Trophoblast cell (in vitro differentiated cells and primary cell): ENCODE data around the gene SPATA6L.

Source experiments
- DNase-seq, 2 donors: peaks; one replicate each; pipeline ENCODE4 v3.0.0-alpha.2; 2016
- H2AFZ ChIP-seq: 2 replicates; pipeline ENCODE4 v1.6.1; 2013; ENCODE audit warnings: low read length, moderate library complexity, mild to moderate bottlenecking; ENCODE audit not compliant: insufficient read depth, poor library complexity
- H2AK5ac ChIP-seq: 2 replicates; pipeline ENCODE4 v1.6.1; 2013; ENCODE audit warnings: mild to moderate bottlenecking, low read length
- H2BK120ac ChIP-seq: 2 replicates; pipeline ENCODE4 v1.6.1; 2013; ENCODE audit warnings: low read length, mild to moderate bottlenecking, moderate library complexity; ENCODE audit not compliant: insufficient read depth, poor library complexity
- H2BK12ac ChIP-seq: 2 replicates; pipeline ENCODE4 v1.6.1; 2013; ENCODE audit warnings: mild to moderate bottlenecking, low read length, moderate library complexity
- H2BK5ac ChIP-seq: 2 replicates; pipeline ENCODE4 v1.6.1; 2013; ENCODE audit warnings: low read length, low read depth, moderate library complexity, mild to moderate bottlenecking; ENCODE audit not compliant: poor library complexity
- H3K14ac ChIP-seq: 2 replicates; pipeline ENCODE4 v1.6.1; 2013; ENCODE audit warnings: mild to moderate bottlenecking, low read length
- H3K18ac ChIP-seq: 2 replicates; pipeline ENCODE4 v1.6.1; 2013; ENCODE audit warnings: mild to moderate bottlenecking, low read length
- H3K23ac ChIP-seq: 2 replicates; pipeline ENCODE4 v1.6.1; 2013; ENCODE audit warnings: low read length
- H3K27ac ChIP-seq: 2 replicates; pipeline ENCODE4 v1.5.1; 2013; ENCODE audit warnings: low read depth, mild to moderate bottlenecking, inconsistent platforms, low read length, moderate library complexity
- H3K27me3 ChIP-seq: 2 replicates; pipeline ENCODE4 v1.6.1; 2013; ENCODE audit warnings: inconsistent platforms, mild to moderate bottlenecking, low read length, moderate library complexity; ENCODE audit not compliant: insufficient read depth
- H3K36me3 ChIP-seq, 2 experiments: 1 replicate in 1 of 2; 2 replicates in 1 of 2; pipeline ENCODE4 v1.6.1; 2013; ENCODE audit warnings: low read length in 2 of 2, mild to moderate bottlenecking in 2 of 2, moderate library complexity in 1 of 2; ENCODE audit not compliant: insufficient read depth in 2 of 2, control insufficient read depth in 1 of 2
- H3K4ac ChIP-seq: 2 replicates; pipeline ENCODE4 v1.6.1; 2013; ENCODE audit warnings: low read depth, mild to moderate bottlenecking, low read length, moderate library complexity
- H3K4me1 ChIP-seq, 2 experiments: 1 replicate in 1 of 2; 2 replicates in 1 of 2; pipeline ENCODE4 v1.6.1; 2013; ENCODE audit warnings: low read length in 2 of 2, mild to moderate bottlenecking in 2 of 2, moderate library complexity in 1 of 2; ENCODE audit not compliant: insufficient read depth in 2 of 2, control insufficient read depth in 1 of 2
- H3K4me2 ChIP-seq: 2 replicates; pipeline ENCODE4 v1.6.1; 2013; ENCODE audit warnings: inconsistent platforms, mild to moderate bottlenecking, low read length, moderate library complexity
- H3K4me3 ChIP-seq: 2 replicates; pipeline ENCODE4 v1.5.1; 2013; ENCODE audit warnings: mild to moderate bottlenecking, low read depth, low read length, inconsistent platforms
- H3K79me1 ChIP-seq: one replicate; pipeline ENCODE4 v1.6.1; 2013; ENCODE audit warnings: low read length
- H3K79me2 ChIP-seq: 2 replicates; pipeline ENCODE4 v1.6.1; 2013; ENCODE audit warnings: low read length, mild to moderate bottlenecking; ENCODE audit not compliant: control insufficient read depth, insufficient read depth, poor library complexity
- H3K9ac ChIP-seq: 2 replicates; pipeline ENCODE4 v1.6.1; 2013; ENCODE audit warnings: mild to moderate bottlenecking, low read length
- H3K9me3 ChIP-seq: 2 replicates; pipeline ENCODE4 v1.6.1; 2013; ENCODE audit warnings: low read depth, mild to moderate bottlenecking, control low read depth, inconsistent platforms, low read length; ENCODE audit not compliant: insufficient read depth
- H4K12ac ChIP-seq: 2 replicates; pipeline ENCODE4 v1.6.1; 2013; ENCODE audit warnings: low read depth, mild to moderate bottlenecking, low read length, moderate library complexity
- H4K8ac ChIP-seq: 2 replicates; pipeline ENCODE4 v1.6.1; 2013; ENCODE audit warnings: low read depth, mild to moderate bottlenecking, low read length, moderate library complexity
- H4K91ac ChIP-seq: one replicate; pipeline ENCODE4 v1.6.1; 2013; ENCODE audit warnings: low read depth, mild to moderate bottlenecking, low read length, moderate library complexity
- WGBS: extraction: QIAGEN DNeasy Blood & Tissue Kit; methylation state at CpG from one replicate; pipeline ENCODE4 v1.1.7; 2013; ENCODE audit warnings: missing lambda C conversion rate; ENCODE audit not compliant: insufficient read length, insufficient coverage; ENCODE audit errors: extremely low coverage; 5-methylcytosine and 5-hydroxymethylcytosine counted together

The SPATA6L gene

DNA sequence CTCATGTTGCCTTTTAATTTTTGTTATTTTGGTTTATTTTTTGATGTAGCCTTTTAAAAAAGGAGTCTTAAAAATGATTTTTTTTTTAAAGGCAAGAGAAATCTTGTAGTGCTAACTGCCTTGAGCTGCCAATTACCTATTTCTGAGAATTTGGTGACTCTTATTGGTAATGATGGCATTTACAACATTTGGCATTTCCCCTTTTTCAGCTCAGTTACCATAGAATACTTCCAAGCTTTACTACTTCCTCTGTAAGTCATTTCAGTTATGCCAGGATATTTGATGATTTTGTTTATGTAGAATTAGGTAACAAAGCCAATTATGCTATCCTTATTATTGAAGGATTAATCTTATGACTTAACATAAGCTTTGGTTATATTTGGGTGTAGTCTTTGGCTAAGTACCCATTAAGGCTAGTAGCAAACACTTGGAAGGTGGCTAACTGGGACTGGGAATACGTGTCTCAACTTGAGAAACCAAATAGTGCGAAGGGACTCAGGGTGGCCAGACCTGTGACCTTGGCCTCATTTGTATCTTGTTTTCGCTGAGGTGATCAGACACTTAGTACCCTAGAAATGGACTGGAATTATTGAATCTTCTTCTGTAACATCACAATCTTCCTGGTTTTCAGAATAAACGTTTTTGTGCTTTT, 40.8 kb upstream of the SPATA6L start:
- no peak for DNase-seq
- no peak overlapping the region for H3K4me2 ChIP-seq
- H3K14ac ChIP-seq = no peak overlapping the region
- no peak overlapping the region for H2BK120ac ChIP-seq
- no peak overlapping the region for H3K18ac ChIP-seq
- no peak overlapping the region for H2BK5ac ChIP-seq
- no peaks in the 10 kb centered on the region for H3K4me1 ChIP-seq
- H3K27ac ChIP-seq = no peak overlapping the region
- no peak overlapping the region for H4K12ac ChIP-seq
- no peak overlapping the region for H2AFZ ChIP-seq
- H3K27me3 ChIP-seq = no peaks in the 10 kb centered on the region
- H3K79me2 ChIP-seq = no peaks in the 10 kb centered on the region
- no peak overlapping the region for H3K9ac ChIP-seq
- no peak overlapping the region for H2BK12ac ChIP-seq
- H3K36me3 ChIP-seq = peaks cover 5 to 8% of the 10 kb centered on the region in 2 experiments
- H3K4ac ChIP-seq = no peak overlapping the region
- H2AK5ac ChIP-seq = no peak overlapping the region
- no peaks in the 10 kb centered on the region for H3K9me3 ChIP-seq
- H4K91ac ChIP-seq = no peak overlapping the region
- H4K8ac ChIP-seq = no peak overlapping the region
- WGBS = no CpG with 5 or more reads among the region's 4 CpGs
- no peaks in the 10 kb centered on the region for H3K79me1 ChIP-seq
- no peak overlapping the region for H3K23ac ChIP-seq
- H3K4me3 ChIP-seq = no peak overlapping the region

DNA sequence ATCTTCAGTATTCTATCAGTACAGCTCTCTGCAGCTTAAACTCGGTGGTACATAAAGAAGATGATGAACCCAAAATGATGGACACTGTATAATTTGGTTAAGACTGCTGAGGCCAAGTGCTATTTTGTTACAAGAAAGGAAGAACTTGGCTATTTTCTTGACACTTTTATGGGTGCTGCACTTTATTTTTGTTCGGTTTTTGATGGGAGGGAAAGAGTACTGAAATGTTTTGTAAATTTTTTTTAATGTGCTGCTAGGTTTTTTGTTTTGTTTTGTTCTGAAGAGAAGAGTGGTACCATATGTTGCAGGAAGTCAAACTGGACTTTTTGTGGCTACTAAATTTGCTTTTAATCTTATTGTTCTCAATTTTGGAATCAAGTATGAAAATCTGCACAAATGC, 39.7 kb upstream of the SPATA6L start:
- no peak overlapping the region for H3K4ac ChIP-seq
- no peak overlapping the region for H4K91ac ChIP-seq
- peaks cover 5 to 8% of the 10 kb centered on the region in 2 experiments for H3K36me3 ChIP-seq
- H3K9ac ChIP-seq = no peak overlapping the region
- DNase-seq = no peak
- H3K4me1 ChIP-seq = no peaks in the 10 kb centered on the region
- H3K4me2 ChIP-seq = no peak overlapping the region
- H2BK120ac ChIP-seq = no peak overlapping the region
- H3K9me3 ChIP-seq = no peaks in the 10 kb centered on the region
- no peak overlapping the region for H2AK5ac ChIP-seq
- H3K27ac ChIP-seq = no peak overlapping the region
- no peak overlapping the region for H4K12ac ChIP-seq
- no peaks in the 10 kb centered on the region for H3K79me1 ChIP-seq
- no peak overlapping the region for H2AFZ ChIP-seq
- H3K23ac ChIP-seq = no peak overlapping the region
- no peaks in the 10 kb centered on the region for H3K79me2 ChIP-seq
- H3K4me3 ChIP-seq = no peak overlapping the region
- 100% methylated on average over 1 of the region's 2 CpGs for WGBS
- H2BK5ac ChIP-seq = no peak overlapping the region
- H3K14ac ChIP-seq = no peak overlapping the region
- H4K8ac ChIP-seq = no peak overlapping the region
- no peak overlapping the region for H3K18ac ChIP-seq
- H2BK12ac ChIP-seq = no peak overlapping the region
- H3K27me3 ChIP-seq = no peaks in the 10 kb centered on the region

DNA sequence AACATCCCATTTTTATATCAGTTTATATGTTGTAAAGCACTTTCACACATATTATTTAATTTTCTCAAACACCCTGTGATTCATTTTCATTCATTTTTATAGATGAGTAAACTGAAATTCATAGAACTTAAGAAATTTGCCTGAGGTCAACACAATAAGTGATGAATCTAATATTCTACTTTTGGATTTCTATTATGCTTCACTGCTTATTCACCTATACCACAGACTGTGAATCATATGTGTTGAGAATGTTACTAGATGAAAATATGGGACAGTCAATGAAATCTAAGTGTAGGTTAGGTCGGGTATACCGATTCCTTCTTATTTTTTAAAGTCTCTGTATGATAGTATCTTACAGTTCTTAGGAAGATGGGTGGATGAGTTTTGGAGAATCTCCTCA, 37.8 kb upstream of the SPATA6L start:
- DNase-seq = no peak
- Histone ChIP-seq H3K27ac (no peak overlapping the region), H3K9me3 (no peaks in the 10 kb centered on the region), H3K18ac (no peak overlapping the region), H4K12ac (no peak overlapping the region), H3K4me3 (no peak overlapping the region), H2BK120ac (no peak overlapping the region), H3K4me1 (no peaks in the 10 kb centered on the region), H3K4ac (no peak overlapping the region), H4K8ac (no peak overlapping the region), H3K36me3 (peaks cover 5 to 6% of the 10 kb centered on the region in 2 experiments), H4K91ac (no peak overlapping the region), H2BK12ac (no peak overlapping the region), H3K27me3 (no peaks in the 10 kb centered on the region), H3K4me2 (no peak overlapping the region), H3K14ac (no peak overlapping the region), H2AFZ (no peak overlapping the region), H2BK5ac (no peak overlapping the region), H3K9ac (no peak overlapping the region), H3K79me2 (no peaks in the 10 kb centered on the region), H2AK5ac (no peak overlapping the region), H3K79me1 (no peaks in the 10 kb centered on the region), H3K23ac (no peak overlapping the region)
- WGBS = no CpG with 5 or more reads among the region's 2 CpGs

DNA sequence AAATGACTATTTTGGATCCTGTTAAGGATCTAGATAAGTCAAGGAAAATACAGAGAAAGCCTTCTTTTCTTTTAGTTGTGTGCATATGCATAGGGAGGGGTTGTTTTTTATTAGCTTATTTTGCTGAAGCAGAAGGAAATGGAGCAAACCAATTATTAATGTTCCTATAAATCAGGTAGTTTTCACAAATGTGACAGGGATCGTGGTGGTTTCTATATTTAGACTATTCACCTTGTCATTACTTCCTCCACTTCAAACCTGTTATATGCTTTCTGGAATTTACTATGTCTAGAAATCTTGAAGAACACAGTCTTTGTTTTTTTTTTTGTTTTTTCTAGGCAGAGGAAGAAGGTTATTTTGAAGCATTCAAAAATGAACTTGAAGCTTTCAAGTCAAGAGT, 35.2 kb upstream of the SPATA6L start:
- no peaks in the 10 kb centered on the region for H3K27me3 ChIP-seq
- H2AFZ ChIP-seq = no peak overlapping the region
- DNase-seq = no peak
- no peak overlapping the region for H3K27ac ChIP-seq
- H3K79me1 ChIP-seq = no peaks in the 10 kb centered on the region
- no peaks in the 10 kb centered on the region for H3K4me1 ChIP-seq
- H3K18ac ChIP-seq = no peak overlapping the region
- H2BK120ac ChIP-seq = no peak overlapping the region
- H3K23ac ChIP-seq = no peak overlapping the region
- H4K12ac ChIP-seq = no peak overlapping the region
- H3K9ac ChIP-seq = no peak overlapping the region
- H3K4ac ChIP-seq = no peak overlapping the region
- no peaks in the 10 kb centered on the region for H3K9me3 ChIP-seq
- H3K14ac ChIP-seq = no peak overlapping the region
- no peak overlapping the region for H4K91ac ChIP-seq
- no peak overlapping the region for H4K8ac ChIP-seq
- no peak overlapping the region for H2AK5ac ChIP-seq
- no peak overlapping the region for H3K4me3 ChIP-seq
- no peak overlapping the region for H3K4me2 ChIP-seq
- H3K36me3 ChIP-seq = peaks cover 0 to 4% of the 10 kb centered on the region in 2 experiments
- no peak overlapping the region for H2BK12ac ChIP-seq
- H3K79me2 ChIP-seq = no peaks in the 10 kb centered on the region
- no peak overlapping the region for H2BK5ac ChIP-seq
- no CpG with 5 or more reads among the region's 1 CpG for WGBS
